ENCODE results near the gene MAP7D1.
A peak's percentile ranks its signal among the peaks of the same experiment; 100 is the strongest.
"Not testable (repeated sequence)": the region's sequence is repeated elsewhere in the genome, so short reads cannot be mapped to it uniquely, and the experiment has no call there.

The MAP7D1 gene

DNA sequence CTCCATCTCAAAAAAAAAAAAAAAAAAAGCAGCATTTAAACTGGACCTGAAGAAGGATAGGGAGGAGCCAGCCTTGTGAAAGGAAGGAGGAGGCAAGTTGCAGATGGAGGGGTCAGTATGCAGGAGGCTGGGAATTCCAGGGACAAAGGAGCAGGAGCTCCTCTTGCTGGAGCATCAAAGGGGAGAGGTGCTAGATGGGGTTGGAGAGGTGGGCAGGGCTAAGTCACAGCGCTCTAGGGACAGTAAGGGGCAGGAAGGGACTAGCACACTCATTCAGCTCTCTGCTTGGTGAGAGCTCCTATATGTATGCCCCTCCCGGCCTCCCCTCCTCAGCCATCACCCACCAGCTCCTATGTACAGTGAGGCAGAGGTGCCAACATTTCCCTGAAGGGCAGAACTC, 26.8 kb downstream of the MAP7D1 start:
- no peak overlapping the region for H3K4me3 ChIP-seq (ENCODE audit: low read length)
- DNase-seq (ENCODE audit: low read depth, low spot score) = no peak

DNA sequence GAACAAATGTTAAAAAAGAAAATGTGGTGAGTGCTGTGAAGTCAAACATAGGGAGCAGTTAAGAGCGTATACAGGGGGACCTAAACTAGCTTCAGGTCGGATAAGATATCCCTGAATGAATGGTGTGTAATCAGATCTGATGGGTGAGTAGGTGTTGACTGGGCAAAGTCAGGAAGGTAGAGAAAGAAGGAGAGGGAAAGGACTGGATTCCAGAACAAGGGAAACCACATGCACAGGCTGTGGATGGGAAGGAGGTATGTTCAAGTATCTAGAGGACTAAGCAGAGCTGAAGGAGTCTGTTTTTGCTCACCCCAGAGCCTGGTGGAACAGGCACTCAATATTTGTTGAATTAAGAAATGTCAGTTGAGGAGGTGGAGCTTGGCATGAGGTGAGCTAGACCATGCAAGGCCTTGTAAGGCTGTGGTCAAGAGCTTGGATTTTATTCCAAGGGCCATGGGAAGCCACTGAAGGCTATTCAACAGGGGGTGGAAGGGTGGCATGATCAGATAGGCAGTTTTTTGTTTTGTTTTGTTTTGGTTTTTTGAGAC, 27.4 kb downstream of the MAP7D1 start:
- no peak for DNase-seq (ENCODE audit: low read depth, low spot score)
- no peak overlapping the region for H3K4me3 ChIP-seq (ENCODE audit: low read length)

DNA sequence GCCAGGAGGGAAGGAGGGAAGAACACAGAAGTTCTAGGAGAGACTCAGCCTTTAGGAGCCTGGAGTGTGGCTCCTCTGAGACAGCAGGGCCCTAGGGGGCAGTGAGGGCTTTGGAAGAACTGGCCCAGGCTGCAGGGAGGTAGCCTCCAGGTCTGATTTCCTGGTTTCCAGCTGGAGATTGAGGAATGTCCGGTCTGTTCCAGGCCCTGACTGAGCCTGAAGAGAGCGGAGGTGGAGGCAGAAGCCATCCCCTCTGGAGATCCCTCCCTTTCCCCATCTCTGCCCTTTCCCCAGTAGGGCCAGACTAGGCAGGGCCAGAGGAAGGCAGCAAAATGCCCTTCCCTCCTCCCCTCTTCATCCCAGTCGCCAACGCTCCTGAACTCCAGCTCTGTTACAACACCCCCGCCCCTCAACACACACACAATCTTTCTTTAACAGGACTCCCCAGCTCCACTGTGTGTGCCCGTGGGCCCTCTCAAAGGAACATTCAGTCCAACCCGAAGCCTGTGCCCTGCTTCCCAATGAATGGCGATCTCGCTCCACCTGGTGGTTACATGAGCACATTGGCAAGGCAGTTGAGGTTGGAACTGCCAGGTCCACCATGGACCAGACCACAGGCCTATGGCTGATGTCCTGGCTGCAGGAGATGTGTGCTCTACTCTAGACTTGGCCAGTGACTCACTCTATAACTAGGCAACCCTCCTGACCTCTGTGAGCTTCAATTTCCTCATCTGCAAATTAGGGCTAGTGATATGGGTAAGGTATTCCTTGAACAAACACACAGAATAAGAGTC, 32.0 kb downstream of the MAP7D1 start:
- H3K4me3 ChIP-seq (ENCODE audit: low read length) = no peak overlapping the region
- DNase-seq (ENCODE audit: low read depth, low spot score) = peak; percentile 63

DNA sequence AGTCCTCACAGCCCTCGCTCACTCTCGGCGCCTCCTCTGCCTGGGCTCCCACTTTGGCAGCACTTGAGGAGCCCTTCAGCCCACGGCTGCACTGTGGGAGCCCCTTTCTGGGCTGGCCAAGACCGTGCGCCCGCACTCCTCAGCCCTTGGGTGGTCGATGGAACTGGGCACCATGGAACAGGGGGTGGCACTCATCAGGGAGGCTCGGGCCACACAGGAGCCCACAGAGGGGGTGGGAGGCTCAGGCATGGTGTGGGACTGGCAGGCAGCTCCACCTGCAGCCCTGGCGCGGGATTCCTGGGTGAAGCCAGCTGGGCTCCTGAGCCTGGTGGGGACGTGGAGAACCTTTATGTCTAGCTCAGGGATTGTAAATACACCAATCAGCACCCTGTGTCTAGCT, 40.8 kb downstream of the MAP7D1 start:
- H3K4me3 ChIP-seq (ENCODE audit: low read length); DNase-seq (ENCODE audit: low read depth, low spot score): not testable (repeated sequence)

DNA sequence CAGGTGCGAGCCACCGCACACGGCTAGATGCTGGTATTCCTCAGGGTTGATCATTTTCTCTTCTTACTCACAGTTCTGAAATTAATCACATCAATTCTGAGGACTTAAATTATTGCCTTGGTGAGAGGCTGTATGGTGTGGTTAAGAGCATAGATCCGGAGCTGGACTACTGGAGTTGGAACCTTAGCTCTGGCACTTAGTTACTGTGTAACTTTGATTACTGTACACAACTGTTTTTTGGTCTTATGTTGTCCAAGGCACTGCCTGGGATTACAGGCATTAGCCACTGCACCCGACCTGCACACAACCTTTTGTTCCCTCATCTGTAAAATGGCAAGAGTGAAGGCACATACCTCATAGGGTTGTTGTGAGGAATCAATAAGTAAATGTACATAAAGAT, 42.7 kb downstream of the MAP7D1 start:
- H3K4me3 ChIP-seq (ENCODE audit: low read length) = no peak overlapping the region
- DNase-seq (ENCODE audit: low read depth, low spot score) = no peak

DNA sequence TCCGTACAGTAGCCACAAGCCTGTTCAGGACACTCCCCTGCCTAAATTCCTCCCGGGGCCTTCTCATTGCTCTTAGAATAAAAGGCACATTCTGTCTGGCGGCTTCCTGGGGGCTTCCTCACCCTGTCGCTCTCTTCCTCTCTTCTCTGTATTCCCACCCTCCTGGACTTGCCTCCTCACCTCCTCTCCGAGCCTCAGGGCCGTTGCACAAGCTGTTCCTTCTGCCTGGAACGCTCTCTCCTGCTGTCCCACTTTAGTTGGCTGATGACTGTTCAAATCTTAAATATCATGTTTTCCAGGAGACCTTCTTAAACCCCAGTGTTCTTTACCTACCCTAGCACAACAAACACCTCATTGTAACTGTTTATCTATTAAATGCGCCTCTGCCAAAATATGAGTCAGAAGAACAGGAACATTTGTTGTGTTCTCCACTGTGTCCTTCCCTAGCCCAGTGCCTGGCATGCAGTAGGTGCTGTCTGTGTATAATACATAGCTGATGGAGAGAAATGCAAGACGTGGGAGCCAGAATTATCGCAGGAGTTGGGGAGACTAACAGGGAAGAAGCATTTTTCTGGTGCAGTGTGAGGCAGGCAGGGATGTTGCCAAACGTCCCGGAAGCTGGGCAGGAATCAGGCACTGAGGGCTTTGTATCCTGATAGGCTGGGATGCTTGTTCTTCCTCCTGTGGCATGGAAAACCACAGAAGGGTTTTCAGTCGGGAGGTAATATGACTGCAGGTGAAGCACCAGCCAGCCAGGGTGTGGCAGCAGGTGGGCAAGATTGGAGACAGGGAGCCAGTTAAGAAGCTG, 44.2 kb downstream of the MAP7D1 start:
- no peak overlapping the region for H3K4me3 ChIP-seq (ENCODE audit: low read length)
- DNase-seq (ENCODE audit: low read depth, low spot score) = no peak

DNA sequence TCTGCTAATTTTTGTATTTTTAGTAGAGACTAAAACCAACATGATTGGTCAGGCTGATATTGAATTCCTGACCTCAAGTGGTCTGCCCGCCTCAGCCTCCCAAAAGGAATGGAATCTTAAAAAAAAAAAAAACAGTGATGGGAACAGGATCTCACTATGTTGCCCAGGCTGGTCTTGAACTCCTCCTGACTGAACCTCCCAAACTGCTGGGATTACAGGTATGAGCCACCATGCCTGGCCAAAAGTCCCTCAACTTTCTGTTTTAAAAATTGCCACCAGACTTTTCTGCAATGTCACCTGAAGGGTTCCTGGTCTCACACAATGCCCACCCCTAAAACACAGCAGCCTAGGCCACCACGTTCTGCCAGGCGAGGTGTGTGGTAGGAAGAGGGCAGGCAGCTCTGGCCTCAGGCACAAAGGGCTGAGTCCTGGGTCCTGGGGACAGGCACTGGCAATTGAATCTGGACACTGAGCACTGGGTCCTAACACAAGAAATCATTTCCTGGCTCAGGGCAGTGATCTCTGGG, 47.1 kb downstream of the MAP7D1 start:
- no peak for DNase-seq (ENCODE audit: low read depth, low spot score)
- no peak overlapping the region for H3K4me3 ChIP-seq (ENCODE audit: low read length)

DNA sequence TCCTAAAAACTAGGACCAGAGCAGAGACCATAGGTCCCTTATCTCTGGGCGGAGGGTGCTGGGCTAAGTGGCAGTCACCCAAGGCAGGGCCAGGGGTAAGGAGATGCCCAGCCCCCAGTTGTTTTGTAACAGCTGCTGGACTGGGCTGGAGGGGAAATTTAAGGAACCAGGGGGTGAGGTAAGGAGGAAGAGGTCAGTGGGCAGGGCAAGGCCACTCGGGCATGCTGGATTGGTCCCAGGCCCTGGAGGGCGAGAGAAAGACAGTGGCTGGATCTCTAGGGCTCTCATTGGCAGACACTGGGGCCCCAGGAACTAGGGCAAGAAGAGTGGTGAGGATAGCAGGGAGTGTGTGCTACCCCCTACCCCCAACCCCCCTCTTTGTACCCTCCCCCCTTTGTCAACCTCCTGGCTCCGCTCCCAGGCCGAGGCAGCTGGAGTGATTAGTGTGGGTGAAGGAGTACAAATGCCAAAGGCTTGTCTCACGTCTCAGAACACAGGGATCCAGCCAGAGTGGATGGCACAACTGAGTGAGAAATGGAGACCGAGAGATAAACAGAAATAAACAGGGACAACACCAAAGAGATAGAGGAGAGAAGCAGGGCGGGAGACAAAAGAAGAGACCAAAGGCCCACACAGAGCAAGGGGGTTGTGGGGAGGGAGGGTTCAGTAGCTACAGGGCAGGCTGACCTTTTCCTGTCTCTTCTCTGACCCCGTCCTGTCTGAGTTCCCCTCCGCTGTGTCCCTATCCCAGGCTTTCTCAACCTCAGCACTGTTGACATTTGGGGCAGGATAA, 47.8 kb downstream of the MAP7D1 start:
- DNase-seq (ENCODE audit: low read depth, low spot score) = no peak
- H3K4me3 ChIP-seq (ENCODE audit: low read length) = no peak overlapping the region

DNA sequence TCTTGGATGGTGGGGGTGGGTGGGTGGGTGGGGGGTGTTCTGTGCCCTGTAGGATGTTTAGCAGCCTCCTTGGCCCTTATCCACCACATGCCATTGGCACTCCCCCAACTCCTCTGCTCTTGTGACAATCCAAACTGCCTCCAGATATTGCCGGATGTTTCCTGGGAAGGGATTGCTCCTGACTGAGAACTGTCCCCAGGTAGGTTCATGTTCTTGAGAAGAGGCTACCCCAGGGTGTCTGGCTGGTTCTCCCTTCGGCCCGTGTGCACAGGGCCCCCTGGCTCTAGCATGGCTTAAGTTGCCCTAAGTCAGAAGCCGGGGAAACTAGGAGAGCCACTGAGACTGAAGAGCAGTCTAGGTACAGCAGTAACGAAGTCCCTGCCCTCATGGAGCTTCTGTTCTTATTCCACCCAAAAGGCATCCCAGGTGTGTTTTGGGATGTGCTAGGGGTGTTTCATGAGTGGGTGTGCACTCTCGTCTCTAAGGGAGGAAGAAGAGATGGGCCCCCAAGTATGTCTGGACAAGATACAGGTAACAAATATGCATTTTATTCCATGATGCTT, 48.5 kb downstream of the MAP7D1 start:
- H3K4me3 ChIP-seq (ENCODE audit: low read length) = no peak overlapping the region
- no peak for DNase-seq (ENCODE audit: low read depth, low spot score)

DNA sequence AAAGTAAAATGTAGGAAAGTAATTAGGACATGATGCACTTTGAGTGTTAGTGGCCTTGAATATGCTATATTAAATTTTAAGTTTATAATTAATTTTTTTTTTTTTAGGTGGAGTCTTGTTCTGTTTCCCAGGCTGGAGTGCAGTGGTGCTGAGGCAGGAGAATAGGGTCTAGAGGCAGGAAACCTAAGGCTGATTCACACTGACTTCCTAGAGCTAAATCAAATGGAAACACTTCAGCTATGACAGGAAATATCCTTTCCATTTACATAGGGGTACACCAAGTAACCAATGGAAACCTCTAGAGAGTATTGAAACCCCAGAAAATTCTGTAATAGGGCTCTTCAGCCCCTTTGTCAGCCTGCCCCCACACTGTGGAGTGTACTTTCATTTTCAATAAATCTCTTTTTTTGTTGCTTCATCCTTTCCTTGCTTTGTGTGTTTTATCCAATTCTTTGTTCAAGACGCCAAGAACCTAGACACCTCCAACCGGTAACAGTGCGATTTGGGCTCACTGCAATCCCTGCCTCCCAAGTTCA, 50.4 kb downstream of the MAP7D1 start:
- H3K4me3 ChIP-seq (ENCODE audit: low read length) = no peak overlapping the region
- no peak for DNase-seq (ENCODE audit: low read depth, low spot score)

DNA sequence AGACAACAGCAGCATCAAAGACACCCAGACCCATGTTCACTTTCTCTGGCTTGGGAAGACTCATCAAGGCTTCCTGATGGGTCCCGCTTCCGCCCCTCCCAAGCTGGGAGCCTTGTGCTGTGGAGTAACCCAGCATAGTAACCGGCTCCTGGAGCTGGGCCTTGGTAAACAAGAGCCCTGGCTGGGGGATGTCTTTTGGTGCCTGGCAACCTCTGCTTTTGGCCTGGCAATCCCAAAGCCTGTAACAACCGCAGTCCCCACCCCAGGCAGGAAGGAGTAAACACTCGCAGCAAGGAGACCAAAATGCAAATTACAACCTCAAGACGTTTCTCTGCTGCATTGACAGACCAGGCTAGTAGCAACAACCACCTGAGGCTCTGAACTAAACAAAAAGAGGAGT, 51.4 kb downstream of the MAP7D1 start:
- no peak for DNase-seq (ENCODE audit: low read depth, low spot score)
- no peak overlapping the region for H3K4me3 ChIP-seq (ENCODE audit: low read length)

DNA sequence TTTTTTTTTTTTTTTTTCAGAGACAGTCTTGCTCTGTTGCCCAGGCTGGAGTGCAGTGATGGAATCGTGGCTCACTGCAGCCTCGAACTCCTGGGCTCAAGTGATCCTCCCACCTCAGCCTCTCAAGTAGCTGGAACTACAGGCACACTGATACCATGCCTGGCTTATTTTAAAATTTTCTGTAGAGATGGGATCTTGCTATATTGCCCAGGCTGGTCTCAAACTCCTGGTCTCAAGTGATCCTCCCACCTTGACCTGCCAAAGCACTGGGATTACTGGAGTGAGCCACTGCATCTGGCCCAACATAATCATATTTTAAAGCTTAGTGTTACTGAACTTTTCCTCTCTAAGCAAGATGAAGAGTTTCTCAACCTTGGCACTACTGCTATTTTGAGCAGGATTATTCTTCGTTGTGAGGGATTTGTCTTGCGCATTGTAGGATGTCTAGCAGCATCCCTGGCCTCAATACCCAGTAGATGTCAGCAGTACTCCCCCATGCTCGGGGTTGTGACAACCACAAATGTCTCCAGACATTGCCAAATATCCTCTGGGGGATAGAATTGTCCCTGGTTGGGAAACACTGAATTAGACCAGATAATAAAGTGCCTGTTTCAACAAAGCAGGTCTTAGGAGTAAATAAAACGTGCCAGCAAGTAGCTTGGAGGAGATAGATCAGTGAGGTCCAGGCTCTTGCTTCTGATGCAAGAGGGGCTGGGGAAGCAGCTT, 53.2 kb downstream of the MAP7D1 start:
- no peak overlapping the region for H3K4me3 ChIP-seq (ENCODE audit: low read length)
- DNase-seq (ENCODE audit: low read depth, low spot score) = no peak

DNA sequence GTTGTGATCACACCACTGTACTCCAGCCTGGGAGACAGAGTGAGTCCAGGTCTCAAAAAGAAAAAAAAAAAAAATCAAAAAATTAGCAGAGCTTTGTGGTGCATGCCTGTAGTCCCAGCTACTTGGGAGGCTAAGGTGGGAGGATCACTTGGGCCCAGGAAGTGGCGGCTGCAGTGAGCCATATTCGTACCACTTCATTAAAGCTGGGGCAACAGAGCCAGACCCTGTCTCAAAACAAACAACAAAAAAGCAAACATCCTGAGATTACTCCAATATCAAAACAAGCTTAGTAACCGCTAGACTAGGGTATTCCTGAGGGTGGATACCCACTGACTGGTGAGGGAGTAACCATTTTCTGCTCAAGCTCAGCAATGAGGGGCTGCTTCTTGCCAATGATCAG, 55.3 kb downstream of the MAP7D1 start:
- DNase-seq (ENCODE audit: low read depth, low spot score) = no peak
- H3K4me3 ChIP-seq (ENCODE audit: low read length) = no peak overlapping the region

DNA sequence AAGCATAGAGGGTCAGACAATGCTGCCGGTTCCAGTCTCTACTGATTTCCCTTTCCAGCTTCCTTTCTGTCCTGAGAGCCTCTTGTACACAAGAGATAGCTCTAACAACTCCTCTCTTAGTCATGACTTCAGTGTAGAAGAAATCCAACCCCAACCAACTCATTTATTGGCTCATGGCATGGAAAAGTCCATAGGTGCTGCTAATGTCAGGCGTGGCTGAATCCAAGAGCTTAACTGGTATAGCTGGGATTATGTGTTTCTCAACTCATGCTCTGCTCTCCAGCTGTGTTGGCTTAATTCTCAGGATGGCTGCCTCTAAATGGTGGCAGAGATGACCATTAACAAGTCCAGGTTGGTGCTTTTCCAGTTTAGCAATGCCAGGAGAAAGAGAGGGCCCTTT, 55.9 kb downstream of the MAP7D1 start:
- no peak overlapping the region for H3K4me3 ChIP-seq (ENCODE audit: low read length)
- no peak for DNase-seq (ENCODE audit: low read depth, low spot score)

DNA sequence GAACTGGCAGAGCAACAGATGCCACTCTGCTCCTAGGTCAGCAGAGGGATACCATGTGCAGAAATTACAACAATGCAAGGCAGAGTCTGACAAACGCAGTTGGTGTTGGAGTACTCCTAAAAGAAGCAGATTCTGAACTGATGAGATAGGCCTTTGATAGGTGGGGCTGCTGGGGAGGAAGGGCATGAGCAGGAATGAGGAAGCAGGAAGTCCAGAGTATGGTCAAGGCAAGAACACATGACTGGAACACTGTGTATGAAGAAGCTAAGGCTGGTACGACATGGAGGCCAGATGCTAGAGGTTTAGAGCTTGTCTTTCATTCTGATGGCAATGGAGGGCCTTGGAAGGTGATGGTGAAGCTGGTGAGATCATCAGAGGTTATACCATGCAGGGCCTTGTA, 56.8 kb downstream of the MAP7D1 start:
- H3K4me3 ChIP-seq (ENCODE audit: low read length) = no peak overlapping the region
- no peak for DNase-seq (ENCODE audit: low read depth, low spot score)

DNA sequence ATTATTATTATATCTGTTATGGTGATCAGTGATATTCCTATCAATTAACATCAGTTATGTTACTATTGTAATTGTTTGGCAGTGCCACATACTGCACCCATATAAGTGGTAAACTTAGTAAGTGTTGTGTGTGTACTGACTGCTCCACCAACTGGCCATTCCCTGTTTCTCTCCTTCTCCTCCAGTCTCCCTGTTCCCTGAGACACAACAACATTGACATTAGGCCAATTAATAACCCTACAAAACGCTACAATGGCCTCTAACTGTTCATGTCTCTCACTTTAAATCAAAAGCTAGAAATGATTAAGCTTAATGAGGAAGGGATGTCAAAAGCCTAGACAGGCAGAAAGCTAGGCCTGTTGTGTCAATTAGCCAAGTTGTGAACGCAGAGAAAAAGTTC, 61.7 kb downstream of the MAP7D1 start:
- no peak for DNase-seq (ENCODE audit: low read depth, low spot score)
- H3K4me3 ChIP-seq (ENCODE audit: low read length) = no peak overlapping the region

DNA sequence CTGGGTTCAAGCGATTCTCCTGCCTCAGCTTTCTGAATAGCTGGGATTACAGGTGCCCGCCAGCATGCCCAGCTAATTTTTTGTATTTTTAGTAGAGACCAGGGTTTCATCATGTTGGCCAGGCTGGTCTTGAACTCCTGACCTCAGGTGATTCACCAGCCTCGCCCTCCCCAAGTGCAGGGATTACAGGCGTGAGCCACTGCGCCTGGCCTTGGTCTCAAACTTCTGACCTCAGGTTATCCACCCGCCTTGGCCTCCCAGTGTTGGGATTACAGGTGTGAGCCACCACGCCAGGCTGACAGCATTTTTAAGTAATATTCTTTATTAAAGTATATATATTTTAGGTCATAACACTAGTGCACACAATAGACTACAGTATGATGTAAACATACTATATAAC, 65.9 kb downstream of the MAP7D1 start:
- not testable (repeated sequence) for H3K4me3 ChIP-seq (ENCODE audit: low read length); DNase-seq (ENCODE audit: low read depth, low spot score)

Data from Jurkat, Clone E6-1 (cell line).